Stomach (tissue), 4 donors: ENCODE results near the gene PLGRKT.

Experiments
- EP300 ChIP-seq: sonication (generic); formaldehyde crosslinking; IDR thresholded peaks from one replicate; pipeline ENCODE4 v1.6.1; 2017; ENCODE audit warnings: antibody characterized with exemption
- POLR2A ChIP-seq, 4 donors: fragments of 450-650 bp; IDR thresholded peaks; one replicate each; pipeline ENCODE4 v1.6.1; 2016; ENCODE audit warnings: antibody characterized with exemption in 4 of 4, control low read depth in 2 of 4, mild to moderate bottlenecking in 1 of 4, moderate library complexity in 1 of 4
- POLR2AphosphoS5 ChIP-seq, 3 donors: sonication (generic); formaldehyde crosslinking; IDR thresholded peaks; one replicate each; pipeline ENCODE4 v1.6.1; 2016; ENCODE audit warnings: antibody characterized with exemption in 3 of 3
- TF ChIP-seq, protein P1 (sequence below), 7 experiments: fragments of 450-650 bp in 4 of 7; fragments of 200-600 bp in 3 of 7; sonication (generic) in 3 of 7; IDR thresholded peaks; one replicate each; pipeline ENCODE4 v1.5.1; 2016 to 2019; ENCODE audit warnings: antibody characterized with exemption in 7 of 7, control low read depth in 2 of 7, mild to moderate bottlenecking in 1 of 7

DNA sequence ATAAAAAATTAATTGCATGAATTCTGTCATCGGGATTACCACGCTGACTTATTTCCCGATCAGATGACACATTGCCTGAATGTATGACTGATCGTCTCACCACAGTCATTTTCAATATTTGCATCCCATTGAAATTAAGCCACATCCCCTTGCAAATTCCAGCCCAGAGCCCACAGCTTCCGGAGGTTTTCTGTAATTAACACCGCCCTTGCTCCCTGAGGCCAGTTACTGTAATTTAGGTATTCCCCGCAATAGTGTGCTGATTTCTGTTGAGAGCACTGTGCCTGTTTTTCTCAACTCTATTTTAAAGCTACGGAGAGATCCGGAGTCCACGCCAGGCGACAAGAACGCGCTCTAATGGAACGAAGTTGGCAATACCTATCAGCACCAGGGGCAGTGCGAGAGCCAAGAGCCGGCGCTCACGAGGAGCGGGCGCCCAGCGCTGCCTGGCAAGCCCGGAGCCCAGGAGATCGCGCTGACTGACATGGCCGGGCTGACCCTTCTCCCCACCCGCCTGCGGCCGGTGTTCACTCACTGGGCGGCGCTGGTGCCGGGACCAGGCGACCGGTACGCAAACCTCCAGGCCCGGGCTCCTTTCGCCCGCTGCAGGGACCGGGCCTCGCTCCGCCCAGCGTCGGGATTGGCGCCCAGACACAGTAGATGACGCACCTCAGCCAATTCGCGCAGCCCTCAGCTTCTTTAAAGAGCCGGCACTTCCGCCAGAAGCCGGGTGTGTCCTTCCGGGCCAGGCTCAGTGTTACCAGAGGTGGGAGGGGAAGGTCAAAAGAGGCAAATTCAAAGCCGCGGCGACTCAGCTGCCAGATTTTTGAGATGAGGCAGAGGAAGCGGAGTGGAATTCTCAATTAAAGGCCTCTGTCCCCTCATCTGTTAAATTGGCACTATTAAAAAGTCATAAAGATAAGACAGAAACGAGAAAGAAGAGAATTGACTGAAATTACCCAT lies at the start of gene PLGRKT:
- TF ChIP-seq, protein P1, sequence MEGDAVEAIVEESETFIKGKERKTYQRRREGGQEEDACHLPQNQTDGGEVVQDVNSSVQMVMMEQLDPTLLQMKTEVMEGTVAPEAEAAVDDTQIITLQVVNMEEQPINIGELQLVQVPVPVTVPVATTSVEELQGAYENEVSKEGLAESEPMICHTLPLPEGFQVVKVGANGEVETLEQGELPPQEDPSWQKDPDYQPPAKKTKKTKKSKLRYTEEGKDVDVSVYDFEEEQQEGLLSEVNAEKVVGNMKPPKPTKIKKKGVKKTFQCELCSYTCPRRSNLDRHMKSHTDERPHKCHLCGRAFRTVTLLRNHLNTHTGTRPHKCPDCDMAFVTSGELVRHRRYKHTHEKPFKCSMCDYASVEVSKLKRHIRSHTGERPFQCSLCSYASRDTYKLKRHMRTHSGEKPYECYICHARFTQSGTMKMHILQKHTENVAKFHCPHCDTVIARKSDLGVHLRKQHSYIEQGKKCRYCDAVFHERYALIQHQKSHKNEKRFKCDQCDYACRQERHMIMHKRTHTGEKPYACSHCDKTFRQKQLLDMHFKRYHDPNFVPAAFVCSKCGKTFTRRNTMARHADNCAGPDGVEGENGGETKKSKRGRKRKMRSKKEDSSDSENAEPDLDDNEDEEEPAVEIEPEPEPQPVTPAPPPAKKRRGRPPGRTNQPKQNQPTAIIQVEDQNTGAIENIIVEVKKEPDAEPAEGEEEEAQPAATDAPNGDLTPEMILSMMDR (IDR thresholded peaks at IDR 0.05): peak in 2 of 7 experiments; percentile 7 to 15
- peak in 2 of 4 donors; percentile 9 to 77 for TF ChIP-seq POLR2A (IDR thresholded peaks at IDR 0.05)
- TF ChIP-seq POLR2AphosphoS5 (IDR thresholded peaks at IDR 0.05): peak; percentile 48 to 94 (median 93)
- TF ChIP-seq EP300: no peak
